Mucosa of rectum (tissue), 2 donors: ENCODE measurements around the gene IPO4.

Source experiments
- H3K27ac ChIP-seq, 2 donors: one replicate each; pipeline ENCODE4 v1.7.0; 2013; ENCODE audit warnings: inconsistent platforms in 2 of 2, low read depth in 2 of 2, low read length in 2 of 2
- H3K27me3 ChIP-seq, 2 donors: one replicate each; pipeline ENCODE4 v1.7.0; 2013; ENCODE audit warnings: low read length in 2 of 2; ENCODE audit not compliant: control insufficient read depth in 2 of 2, insufficient read depth in 2 of 2
- H3K36me3 ChIP-seq, 2 donors: one replicate each; pipeline ENCODE4 v1.7.0; 2013; ENCODE audit warnings: low read length in 2 of 2; ENCODE audit not compliant: control insufficient read depth in 2 of 2, insufficient read depth in 2 of 2
- H3K4me1 ChIP-seq, 2 donors: one replicate each; pipeline ENCODE4 v1.7.0; 2013; ENCODE audit warnings: low read length in 2 of 2, mild to moderate bottlenecking in 1 of 2; ENCODE audit not compliant: control insufficient read depth in 2 of 2, insufficient read depth in 2 of 2
- H3K4me3 ChIP-seq, 2 donors: one replicate each; pipeline ENCODE4 v1.7.0; 2013; ENCODE audit warnings: low read length in 2 of 2
- H3K9ac ChIP-seq, 2 donors: one replicate each; pipeline ENCODE4 v1.7.0; 2013; ENCODE audit warnings: low read length in 2 of 2, low read depth in 1 of 2, mild to moderate bottlenecking in 1 of 2
- H3K9me3 ChIP-seq, 2 donors: one replicate each; pipeline ENCODE4 v1.7.0; 2013; ENCODE audit warnings: low read length in 2 of 2; ENCODE audit not compliant: control insufficient read depth in 2 of 2
- donor health status: healthy.
- donor health status: Normal muscosa, but diverticular disease.

The IPO4 gene

DNA sequence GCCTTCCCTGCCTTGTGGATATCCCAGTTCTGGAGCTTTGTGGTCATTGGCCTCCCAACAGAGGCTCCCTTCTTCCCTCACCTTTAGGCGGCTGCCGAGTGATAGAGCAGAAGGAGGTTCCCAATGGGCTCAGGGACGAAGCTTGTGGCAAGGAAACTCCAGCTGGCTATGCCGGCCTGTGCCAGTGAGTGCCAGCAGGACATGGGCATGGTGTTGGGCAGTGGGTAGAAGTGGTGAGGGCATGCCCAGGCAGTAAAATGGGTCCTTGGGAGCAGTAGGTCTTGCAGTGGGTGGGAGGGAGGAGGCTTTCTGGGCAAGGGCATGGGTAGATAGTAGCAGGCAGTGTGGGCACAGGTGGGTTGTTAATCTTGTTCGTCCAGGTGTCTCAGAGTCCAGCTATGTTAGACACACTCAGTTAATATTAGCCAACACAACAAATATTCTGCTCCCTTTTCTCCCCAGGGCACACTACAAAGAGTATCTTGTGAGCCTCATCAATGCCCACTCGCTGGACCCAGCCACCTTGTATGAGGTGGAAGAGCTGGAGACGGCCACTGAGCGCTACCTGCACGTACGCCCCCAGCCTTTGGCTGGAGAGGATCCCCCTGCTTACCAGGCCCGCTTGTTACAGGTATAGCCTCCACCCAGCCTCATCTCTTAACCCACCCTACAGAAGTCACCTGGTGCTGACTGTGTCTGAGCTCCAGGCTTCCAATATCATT is 28.7 kb downstream of the IPO4 start:
- no peaks in the 10 kb centered on the region for H3K27me3 ChIP-seq
- H3K9ac ChIP-seq = no peak overlapping the region
- peak overlapping the region; percentile 95 to 97 for H3K27ac ChIP-seq
- peaks cover 16 to 19% of the 10 kb centered on the region in 2 donors for H3K4me1 ChIP-seq
- H3K4me3 ChIP-seq = no peak overlapping the region
- no peaks in the 10 kb centered on the region for H3K9me3 ChIP-seq
- peaks cover 62 to 68% of the 10 kb centered on the region in 2 donors for H3K36me3 ChIP-seq

DNA sequence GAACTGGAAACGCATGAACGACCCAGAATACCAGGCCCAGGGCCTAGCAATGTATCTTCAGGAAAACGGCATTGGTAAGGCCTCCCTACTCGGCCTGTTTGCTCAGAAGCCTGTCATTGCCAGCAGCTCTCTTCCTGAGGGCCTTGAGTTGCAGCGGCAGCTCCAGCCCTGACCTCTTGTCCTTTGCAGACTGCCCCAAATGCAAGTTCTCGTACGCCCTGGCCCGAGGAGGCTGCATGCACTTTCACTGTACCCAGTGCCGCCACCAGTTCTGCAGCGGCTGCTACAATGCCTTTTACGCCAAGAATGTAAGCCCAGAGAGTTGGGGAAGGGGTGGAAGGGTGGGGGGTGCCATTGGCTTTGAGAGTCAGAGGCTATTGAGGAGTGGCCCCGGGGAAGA is 31.3 kb downstream of the IPO4 start:
- no peaks in the 10 kb centered on the region for H3K9me3 ChIP-seq
- H3K9ac ChIP-seq = no peak overlapping the region
- peaks cover 46 to 55% of the 10 kb centered on the region in 2 donors for H3K36me3 ChIP-seq
- no peak overlapping the region for H3K27ac ChIP-seq
- H3K4me1 ChIP-seq = peaks cover 11 to 15% of the 10 kb centered on the region in 2 donors
- no peak overlapping the region for H3K4me3 ChIP-seq
- no peaks in the 10 kb centered on the region for H3K27me3 ChIP-seq

DNA sequence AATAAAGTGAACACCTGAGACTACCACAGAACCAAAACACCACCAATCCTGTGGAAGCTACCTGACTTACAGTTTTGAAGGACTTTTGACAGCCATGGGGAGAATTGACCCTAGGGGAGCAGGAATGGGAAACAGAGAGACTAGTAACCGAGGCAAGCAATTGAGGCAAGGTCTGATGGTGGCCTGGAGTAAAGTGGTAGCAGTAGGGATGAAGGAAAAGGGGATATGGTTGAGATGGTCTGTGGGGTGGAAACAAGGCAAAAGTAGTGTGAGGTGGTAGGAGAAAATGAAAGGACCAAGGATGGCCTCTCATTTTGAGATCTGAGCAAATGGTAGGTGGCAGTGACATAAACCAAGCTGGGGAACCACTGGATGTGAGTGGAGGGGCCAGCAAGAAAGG is 31.8 kb downstream of the IPO4 start:
- H3K27me3 ChIP-seq = no peaks in the 10 kb centered on the region
- no peaks in the 10 kb centered on the region for H3K9me3 ChIP-seq
- peaks cover 49 to 57% of the 10 kb centered on the region in 2 donors for H3K36me3 ChIP-seq
- no peak overlapping the region for H3K9ac ChIP-seq
- no peak overlapping the region for H3K27ac ChIP-seq
- no peak overlapping the region for H3K4me3 ChIP-seq
- peaks cover 6 to 11% of the 10 kb centered on the region in 2 donors for H3K4me1 ChIP-seq

DNA sequence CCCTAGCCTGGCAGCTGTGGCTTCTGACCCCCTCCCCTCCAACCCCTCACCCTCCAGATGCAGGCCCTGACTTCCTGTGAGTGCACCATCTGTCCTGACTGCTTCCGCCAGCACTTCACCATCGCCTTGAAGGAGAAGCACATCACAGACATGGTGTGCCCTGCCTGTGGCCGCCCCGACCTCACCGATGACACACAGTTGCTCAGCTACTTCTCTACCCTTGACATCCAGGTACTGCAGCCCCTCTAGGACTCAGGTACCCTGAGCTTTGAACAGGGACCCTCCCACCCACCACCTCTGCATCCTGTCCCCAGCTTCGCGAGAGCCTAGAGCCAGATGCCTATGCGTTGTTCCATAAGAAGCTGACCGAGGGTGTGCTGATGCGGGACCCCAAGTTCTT is 33.5 kb downstream of the IPO4 start:
- H3K4me3 ChIP-seq = no peak overlapping the region
- H3K27me3 ChIP-seq = no peaks in the 10 kb centered on the region
- no peak overlapping the region for H3K9ac ChIP-seq
- H3K4me1 ChIP-seq = no peaks in the 10 kb centered on the region
- H3K27ac ChIP-seq = no peak overlapping the region
- peaks cover 59 to 69% of the 10 kb centered on the region in 2 donors for H3K36me3 ChIP-seq
- no peaks in the 10 kb centered on the region for H3K9me3 ChIP-seq

DNA sequence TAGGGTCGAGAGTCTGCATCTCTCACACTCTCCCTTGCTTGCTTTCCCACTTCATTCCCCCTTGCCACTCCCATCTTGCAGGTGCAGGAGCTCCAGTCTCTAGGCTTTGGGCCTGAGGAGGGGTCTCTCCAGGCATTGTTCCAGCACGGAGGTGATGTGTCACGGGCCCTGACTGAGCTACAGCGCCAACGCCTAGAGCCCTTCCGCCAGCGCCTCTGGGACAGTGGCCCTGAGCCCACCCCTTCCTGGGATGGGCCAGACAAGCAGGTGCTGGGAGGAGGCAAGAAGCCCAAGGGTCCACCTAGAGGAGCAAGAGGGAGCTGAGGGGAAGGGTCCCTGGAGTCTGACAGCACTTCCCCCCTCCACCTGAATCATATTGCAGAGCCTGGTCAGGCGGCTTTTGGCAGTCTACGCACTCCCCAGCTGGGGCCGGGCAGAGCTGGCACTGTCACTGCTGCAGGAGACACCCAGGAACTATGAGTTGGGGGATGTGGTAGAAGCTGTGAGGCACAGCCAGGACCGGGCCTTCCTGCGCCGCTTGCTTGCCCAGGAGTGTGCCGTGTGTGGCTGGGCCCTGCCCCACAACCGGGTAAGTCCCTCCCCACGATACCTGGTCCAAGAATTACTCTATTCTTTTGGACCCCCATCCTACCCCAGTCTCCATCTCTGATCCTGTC is 37.1 kb downstream of the IPO4 start:
- H3K36me3 ChIP-seq = peaks cover 46 to 55% of the 10 kb centered on the region in 2 donors
- H3K27ac ChIP-seq = no peak overlapping the region
- peaks cover 10 to 13% of the 10 kb centered on the region in 2 donors for H3K4me1 ChIP-seq
- no peak overlapping the region for H3K9ac ChIP-seq
- H3K9me3 ChIP-seq = no peaks in the 10 kb centered on the region
- H3K27me3 ChIP-seq = no peaks in the 10 kb centered on the region
- no peak overlapping the region for H3K4me3 ChIP-seq

DNA sequence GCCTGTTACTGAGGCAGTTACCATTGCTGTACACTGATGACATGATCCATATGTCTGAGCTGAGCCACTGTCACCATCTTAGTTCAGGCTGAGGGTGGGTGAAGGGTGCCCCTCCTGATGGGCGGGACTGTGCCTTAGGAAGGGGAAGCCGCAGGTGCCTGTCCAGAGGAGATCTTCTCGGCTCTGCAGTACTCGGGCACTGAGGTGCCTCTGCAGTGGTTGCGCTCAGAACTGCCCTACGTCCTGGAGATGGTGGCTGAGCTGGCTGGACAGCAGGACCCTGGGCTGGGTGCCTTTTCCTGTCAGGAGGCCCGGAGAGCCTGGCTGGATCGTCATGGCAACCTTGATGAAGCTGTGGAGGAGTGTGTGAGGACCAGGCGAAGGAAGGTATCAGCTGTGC is 37.6 kb downstream of the IPO4 start:
- H3K4me3 ChIP-seq = no peak overlapping the region
- H3K9me3 ChIP-seq = no peaks in the 10 kb centered on the region
- H3K27ac ChIP-seq = no peak overlapping the region
- peaks cover 10 to 15% of the 10 kb centered on the region in 2 donors for H3K4me1 ChIP-seq
- no peak overlapping the region for H3K9ac ChIP-seq
- peaks cover 45 to 52% of the 10 kb centered on the region in 2 donors for H3K36me3 ChIP-seq
- H3K27me3 ChIP-seq = no peaks in the 10 kb centered on the region

DNA sequence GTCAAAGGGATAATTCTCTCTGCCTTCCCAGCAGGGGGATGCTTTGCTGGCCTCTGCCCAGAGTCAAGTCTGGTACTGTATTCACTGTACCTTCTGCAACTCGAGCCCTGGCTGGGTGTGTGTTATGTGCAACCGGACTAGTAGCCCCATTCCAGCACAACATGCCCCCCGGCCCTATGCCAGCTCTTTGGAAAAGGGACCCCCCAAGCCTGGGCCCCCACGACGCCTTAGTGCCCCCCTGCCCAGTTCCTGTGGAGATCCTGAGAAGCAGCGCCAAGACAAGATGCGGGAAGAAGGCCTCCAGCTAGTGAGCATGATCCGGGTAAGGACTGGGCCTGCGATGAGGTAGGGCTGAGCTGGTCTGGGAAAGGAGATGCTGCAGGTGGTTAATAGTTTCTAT is 38.0 kb downstream of the IPO4 start:
- Histone ChIP-seq H3K27me3 (no peaks in the 10 kb centered on the region), H3K27ac (no peak overlapping the region), H3K4me1 (peaks cover 15 to 19% of the 10 kb centered on the region in 2 donors), H3K9ac (no peak overlapping the region), H3K9me3 (no peaks in the 10 kb centered on the region), H3K36me3 (peaks cover 42 to 48% of the 10 kb centered on the region in 2 donors), H3K4me3 (no peak overlapping the region)

DNA sequence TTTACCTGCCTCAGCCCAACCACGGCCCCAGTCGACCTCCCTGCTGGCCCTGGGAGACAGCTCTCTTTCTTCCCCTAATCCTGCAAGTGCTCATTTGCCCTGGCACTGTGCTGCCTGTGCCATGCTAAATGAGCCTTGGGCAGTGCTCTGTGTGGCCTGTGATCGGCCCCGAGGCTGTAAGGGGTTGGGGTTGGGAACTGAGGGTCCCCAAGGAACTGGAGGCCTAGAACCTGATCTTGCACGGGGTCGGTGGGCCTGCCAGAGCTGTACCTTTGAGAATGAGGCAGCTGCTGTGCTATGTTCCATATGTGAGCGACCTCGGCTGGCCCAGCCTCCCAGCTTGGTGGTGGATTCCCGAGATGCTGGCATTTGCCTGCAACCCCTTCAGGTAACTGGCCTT is 38.6 kb downstream of the IPO4 start:
- no peaks in the 10 kb centered on the region for H3K27me3 ChIP-seq
- H3K9me3 ChIP-seq = no peaks in the 10 kb centered on the region
- H3K27ac ChIP-seq = no peak overlapping the region
- no peak overlapping the region for H3K9ac ChIP-seq
- peaks cover 20 to 24% of the 10 kb centered on the region in 2 donors for H3K4me1 ChIP-seq
- no peak overlapping the region for H3K4me3 ChIP-seq
- H3K36me3 ChIP-seq = peaks cover 37 to 43% of the 10 kb centered on the region in 2 donors

DNA sequence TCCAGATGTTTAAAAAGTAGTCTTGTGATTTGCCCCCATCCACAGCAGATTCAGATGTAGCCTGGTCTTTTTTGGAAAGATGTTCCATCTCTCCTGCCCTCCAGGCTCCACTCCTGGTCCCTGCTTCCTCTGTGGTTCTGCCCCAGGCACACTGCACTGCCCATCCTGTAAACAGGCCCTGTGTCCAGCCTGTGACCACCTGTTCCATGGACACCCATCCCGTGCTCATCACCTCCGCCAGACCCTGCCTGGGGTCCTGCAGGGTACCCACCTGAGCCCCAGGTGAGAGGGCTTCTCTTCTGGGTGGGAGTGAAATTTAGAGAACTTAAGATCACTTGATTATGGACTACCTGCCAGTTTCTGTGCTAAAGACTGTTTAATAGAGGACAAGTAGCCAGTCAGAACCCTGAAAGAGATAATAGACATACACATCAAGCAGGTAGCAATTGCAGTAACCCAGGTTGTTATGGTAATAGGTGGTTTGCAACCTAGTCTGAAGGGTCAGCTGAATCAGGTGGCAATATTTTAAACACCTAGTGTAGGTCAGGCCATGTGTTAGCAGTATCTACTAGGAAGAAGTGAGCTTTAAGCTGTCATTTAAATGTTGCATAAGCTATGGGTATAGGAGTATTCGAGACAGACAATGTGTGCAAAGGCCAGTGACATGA is 39.2 kb downstream of the IPO4 start:
- H3K4me1 ChIP-seq = peaks cover 20 to 26% of the 10 kb centered on the region in 2 donors
- H3K9me3 ChIP-seq = no peaks in the 10 kb centered on the region
- H3K27ac ChIP-seq = no peak overlapping the region
- H3K27me3 ChIP-seq = no peaks in the 10 kb centered on the region
- no peak overlapping the region for H3K9ac ChIP-seq
- no peak overlapping the region for H3K4me3 ChIP-seq
- peaks cover 31 to 40% of the 10 kb centered on the region in 2 donors for H3K36me3 ChIP-seq
